CD14-positive monocyte (primary cell): ENCODE results near the gene LPCAT4. TPM values are rescaled to one million over a fixed set of nuclear protein-coding genes. Genes with fewer than 3 reads are reported as not detected.

Experiments used
- DNase-seq, 3 donors: peaks; one replicate each; pipeline ENCODE4 v3.0.0-alpha.2; 2011 to 2022
- H2AFZ ChIP-seq: 2 replicates; pipeline ENCODE4 v1.6.0; 2012; ENCODE audit warnings: mild to moderate bottlenecking, low read depth, low read length, inconsistent platforms; ENCODE audit not compliant: insufficient read depth, poor library complexity, severe bottlenecking
- H3K27ac ChIP-seq, 2 donors: 1 replicate in 1 of 2; 2 replicates in 1 of 2; pipeline ENCODE4 v1.5.1; 2012 to 2013; ENCODE audit warnings: low read length in 2 of 2, control low read depth in 1 of 2, inconsistent platforms in 1 of 2, low read depth in 1 of 2, mild to moderate bottlenecking in 1 of 2
- H3K27me3 ChIP-seq, 2 donors: one replicate each; pipeline versions ENCODE4 v1.6.0 to v1.6.1; 2011 to 2013; ENCODE audit warnings: low read length in 2 of 2; ENCODE audit not compliant: control insufficient read depth in 2 of 2, insufficient read depth in 2 of 2
- H3K36me3 ChIP-seq, 2 donors: replicated peaks in 1 of 2; 1 replicate in 1 of 2; 2 replicates in 1 of 2; pipeline versions ENCODE4 v1.5.1 to v1.6.1; 2012 to 2013; ENCODE audit warnings: low read length in 2 of 2, control low read depth in 1 of 2, inconsistent platforms in 1 of 2, mild to moderate bottlenecking in 1 of 2; ENCODE audit not compliant: insufficient read depth in 2 of 2, control insufficient read depth in 1 of 2
- H3K4me1 ChIP-seq, 2 donors: 1 replicate in 1 of 2; 2 replicates in 1 of 2; pipeline versions ENCODE4 v1.5.1 to v1.6.1; 2012 to 2013; ENCODE audit warnings: low read length in 2 of 2, control low read depth in 1 of 2, inconsistent platforms in 1 of 2, mild to moderate bottlenecking in 1 of 2, moderate library complexity in 1 of 2; ENCODE audit not compliant: insufficient read depth in 2 of 2, control insufficient read depth in 1 of 2
- H3K4me2 ChIP-seq: replicated peaks from 2 replicates; pipeline ENCODE3; 2012; ENCODE audit warnings: low read length, moderate library complexity, mild to moderate bottlenecking; ENCODE audit not compliant: poor library complexity, severe bottlenecking; ENCODE audit errors: extremely low read depth
- H3K4me3 ChIP-seq, 3 experiments: fragments of 200-600 bp in 1 of 3; sonication (generic) in 1 of 3; replicated peaks in 1 of 3; 1 replicate in 2 of 3; 2 replicates in 1 of 3; pipeline ENCODE4 v1.5.1; 2011 to 2013; ENCODE audit warnings: low read length in 3 of 3, mild to moderate bottlenecking in 3 of 3, control low read depth in 2 of 3, low read depth in 2 of 3, inconsistent platforms in 1 of 3, moderate library complexity in 1 of 3
- H3K79me2 ChIP-seq: 2 replicates; pipeline ENCODE4 v1.6.0; 2012; ENCODE audit warnings: mild to moderate bottlenecking, control low read depth, inconsistent platforms, low read length, moderate library complexity; ENCODE audit not compliant: insufficient read depth
- H3K9ac ChIP-seq: 2 replicates; pipeline ENCODE4 v1.6.0; 2017; ENCODE audit warnings: low read length, mild to moderate bottlenecking; ENCODE audit not compliant: insufficient read depth, poor library complexity, severe bottlenecking
- H3K9me3 ChIP-seq, 2 donors: replicated peaks in 1 of 2; 1 replicate in 1 of 2; 2 replicates in 1 of 2; pipeline versions ENCODE4 v1.5.1 to v1.6.1; 2012 to 2013; ENCODE audit warnings: low read length in 2 of 2, control low read depth in 1 of 2; ENCODE audit not compliant: control insufficient read depth in 1 of 2, insufficient read depth in 1 of 2
- H4K20me1 ChIP-seq: 2 replicates; pipeline ENCODE4 v1.6.0; 2012; ENCODE audit warnings: mild to moderate bottlenecking, low read length, control low read depth, moderate library complexity; ENCODE audit not compliant: insufficient read depth
- H3K27ac Mint-ChIP-seq, 7 donors: one replicate each; pipeline ENCODE4 v1.8.0; 2020; ENCODE audit warnings: mild to moderate bottlenecking in 7 of 7, mixed read lengths in 7 of 7, moderate library complexity in 6 of 7, inconsistent platforms in 2 of 7
- H3K27me3 Mint-ChIP-seq, 3 donors: one replicate each; pipeline ENCODE4 v1.8.0; 2021 to 2022; ENCODE audit warnings: low read depth in 3 of 3, mild to moderate bottlenecking in 3 of 3, mixed read lengths in 3 of 3, moderate library complexity in 3 of 3, inconsistent platforms in 1 of 3
- H3K36me3 Mint-ChIP-seq, 2 donors: one replicate each; pipeline ENCODE4 v1.8.0; 2020; ENCODE audit warnings: mixed read lengths in 2 of 2, inconsistent platforms in 1 of 2, mild to moderate bottlenecking in 1 of 2
- H3K4me1 Mint-ChIP-seq: one replicate; pipeline ENCODE4 v1.8.0; 2020; ENCODE audit warnings: mild to moderate bottlenecking, mixed read lengths
- H3K4me3 Mint-ChIP-seq, 2 donors: one replicate each; pipeline ENCODE4 v1.8.0; 2020; ENCODE audit warnings: mild to moderate bottlenecking in 2 of 2, mixed read lengths in 2 of 2, moderate library complexity in 1 of 2
- H3K9me3 Mint-ChIP-seq, 7 donors: one replicate each; pipeline ENCODE4 v1.8.0; 2020 to 2022; ENCODE audit warnings: mixed read lengths in 7 of 7, mild to moderate bottlenecking in 6 of 7, moderate library complexity in 6 of 7, inconsistent platforms in 2 of 7
- CTCF ChIP-seq: fragments of 200-600 bp; IDR thresholded peaks from one replicate; pipeline ENCODE4 v1.8.0; 2022; ENCODE audit warnings: antibody characterized with exemption, mild to moderate bottlenecking
- WGBS: methylation state at CpG from one replicate; pipeline ENCODE4 v1.1.5; 2013; ENCODE audit warnings: missing lambda C conversion rate; ENCODE audit not compliant: insufficient coverage; 5-methylcytosine and 5-hydroxymethylcytosine counted together
- intact Hi-C, 2 donors: fragments of 100-400 bp; cut with micrococcal nuclease; formaldehyde crosslinking; loops; one replicate each; pipeline versions ENCODE4 v1.15.0 to v1.15.1; 2023
- polyA plus RNA-seq, 3 donors: library from polyadenylated mRNA; depleted of rRNA in 1 of 3; unstranded in 2 of 3; stranded (reverse) in 1 of 3; fragments of 300-500 nt in 2 of 3; fragments of >200 nt in 1 of 3; fragmentation: Illumina TruSeq in 2 of 3; gene quantifications; 1 replicate in 2 of 3; 2 replicates in 1 of 3; pipeline ENCODE4 v1.2.3, GENCODE V29; 2012 to 2021

LPCAT4 gene
- polyA plus RNA-seq, 3 donors: 3.3 to 39.5 (median 4.2) TPM

GRCh38 chr15:34349769-34350168, 17.2 kb downstream of the LPCAT4 start:
- Mint-ChIP-seq H3K4me1 (no peaks in the 10 kb centered on the region), H3K27ac (no peak overlapping the region), H3K4me3 (no peak overlapping the region), H3K36me3 (no peaks in the 10 kb centered on the region), H3K27me3 (peaks cover 0 to 3% (median 2%) of the 10 kb centered on the region in 3 donors), H3K9me3 (peaks cover 0 to 2% (median 0%) of the 10 kb centered on the region in 7 donors)
- Histone ChIP-seq H4K20me1 (no peaks in the 10 kb centered on the region), H2AFZ (no peak overlapping the region), H3K79me2 (no peaks in the 10 kb centered on the region), H3K36me3 (no peaks in the 10 kb centered on the region), H3K4me1 (no peaks in the 10 kb centered on the region), H3K4me3 (no peak overlapping the region), H3K9me3 (no peaks in the 10 kb centered on the region), H3K9ac (no peak overlapping the region), H3K4me2 (no peak overlapping the region), H3K27me3 (no peaks in the 10 kb centered on the region), H3K27ac (no peak overlapping the region)
- TF ChIP-seq CTCF: no peak
- intact Hi-C loops: no loop called here
- no peak for DNase-seq
- WGBS: 93% methylated on average over 4 of the region's 4 CpGs

GRCh38 chr15:34348735-34349300, 18.2 kb downstream of the LPCAT4 start:
- Mint-ChIP-seq H3K4me3 (no peak overlapping the region), H3K27me3 (peaks cover 0 to 3% (median 2%) of the 10 kb centered on the region in 3 donors), H3K9me3 (peaks cover 0 to 2% (median 0%) of the 10 kb centered on the region in 7 donors), H3K27ac (no peak overlapping the region), H3K36me3 (no peaks in the 10 kb centered on the region), H3K4me1 (no peaks in the 10 kb centered on the region)
- H3K27ac ChIP-seq: no peak overlapping the region
- H2AFZ ChIP-seq: no peak overlapping the region
- intact Hi-C loops: no loop called here
- H4K20me1 ChIP-seq: no peaks in the 10 kb centered on the region
- no peaks in the 10 kb centered on the region for H3K9me3 ChIP-seq
- DNase-seq: no peak
- no peak overlapping the region for H3K4me3 ChIP-seq
- no peaks in the 10 kb centered on the region for H3K79me2 ChIP-seq
- no peaks in the 10 kb centered on the region for H3K4me1 ChIP-seq
- H3K9ac ChIP-seq: no peak overlapping the region
- no peak overlapping the region for H3K4me2 ChIP-seq
- no peak for TF ChIP-seq CTCF
- no peaks in the 10 kb centered on the region for H3K27me3 ChIP-seq
- no peaks in the 10 kb centered on the region for H3K36me3 ChIP-seq
- WGBS: no CpG with 5 or more reads among the region's 1 CpG
